LNCaP clone FGC (cell line): ENCODE data around the gene KLF8.

Source experiments
- DNase-seq: peaks from one replicate; pipeline ENCODE4 v3.0.0-alpha.2; 2011; ENCODE audit warnings: low read depth
- H3K4me3 ChIP-seq: 2 replicates; pipeline ENCODE4 v1.5.1; 2011; ENCODE audit warnings: mild to moderate bottlenecking, low read depth, low read length, control low read depth
- TF ChIP-seq, protein P1 (sequence below): IDR thresholded peaks from 2 replicates; pipeline ENCODE4 v1.5.1; 2012; ENCODE audit warnings: mild to moderate bottlenecking; ENCODE audit not compliant: control insufficient read depth, insufficient read depth; ENCODE audit errors: extremely low read depth

KLF8 gene

DNA sequence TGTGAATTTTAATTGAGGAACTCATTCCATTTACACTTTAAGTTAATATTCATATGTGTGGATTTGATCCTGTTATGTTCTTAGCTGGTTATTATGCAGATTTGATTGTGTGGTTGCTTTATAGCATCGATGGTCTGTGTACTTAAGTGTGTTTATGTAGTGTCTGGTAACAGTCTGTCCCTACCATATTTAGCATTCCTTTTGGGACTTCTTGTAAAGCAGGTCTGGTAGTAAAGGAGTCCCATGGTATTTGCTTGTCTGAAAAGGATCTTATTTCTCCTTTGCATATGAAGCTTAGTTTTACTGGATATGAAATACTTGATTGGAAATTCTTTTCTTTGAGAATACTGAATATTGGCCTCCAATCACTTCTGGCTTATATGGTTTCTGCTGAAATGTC is 76.6 kb downstream of the KLF8 start:
- DNase-seq: peak; percentile 19
- TF ChIP-seq, protein P1, sequence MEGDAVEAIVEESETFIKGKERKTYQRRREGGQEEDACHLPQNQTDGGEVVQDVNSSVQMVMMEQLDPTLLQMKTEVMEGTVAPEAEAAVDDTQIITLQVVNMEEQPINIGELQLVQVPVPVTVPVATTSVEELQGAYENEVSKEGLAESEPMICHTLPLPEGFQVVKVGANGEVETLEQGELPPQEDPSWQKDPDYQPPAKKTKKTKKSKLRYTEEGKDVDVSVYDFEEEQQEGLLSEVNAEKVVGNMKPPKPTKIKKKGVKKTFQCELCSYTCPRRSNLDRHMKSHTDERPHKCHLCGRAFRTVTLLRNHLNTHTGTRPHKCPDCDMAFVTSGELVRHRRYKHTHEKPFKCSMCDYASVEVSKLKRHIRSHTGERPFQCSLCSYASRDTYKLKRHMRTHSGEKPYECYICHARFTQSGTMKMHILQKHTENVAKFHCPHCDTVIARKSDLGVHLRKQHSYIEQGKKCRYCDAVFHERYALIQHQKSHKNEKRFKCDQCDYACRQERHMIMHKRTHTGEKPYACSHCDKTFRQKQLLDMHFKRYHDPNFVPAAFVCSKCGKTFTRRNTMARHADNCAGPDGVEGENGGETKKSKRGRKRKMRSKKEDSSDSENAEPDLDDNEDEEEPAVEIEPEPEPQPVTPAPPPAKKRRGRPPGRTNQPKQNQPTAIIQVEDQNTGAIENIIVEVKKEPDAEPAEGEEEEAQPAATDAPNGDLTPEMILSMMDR: no peak
- H3K4me3 ChIP-seq: no peak overlapping the region

DNA sequence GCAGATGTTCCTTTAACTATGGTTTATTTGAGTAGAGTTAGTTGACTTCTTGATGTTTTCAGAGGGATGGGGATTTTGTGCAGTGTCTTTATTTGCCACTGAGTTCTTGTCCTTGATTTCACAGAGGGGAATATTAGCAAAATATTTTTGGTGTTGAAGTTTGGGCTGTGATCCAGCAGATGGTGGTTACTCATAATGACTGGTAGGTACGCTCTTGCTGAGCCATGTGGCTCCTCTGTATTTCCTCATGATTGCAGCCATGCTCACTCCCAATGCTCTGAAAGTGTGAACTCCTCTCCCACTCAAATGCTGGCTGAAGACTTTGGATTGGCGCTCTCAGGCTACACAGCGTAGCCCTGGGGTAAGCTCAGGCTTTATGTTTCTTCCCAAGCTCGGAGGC is 77.7 kb downstream of the KLF8 start:
- no peak for DNase-seq
- TF ChIP-seq, protein P1: no peak
- H3K4me3 ChIP-seq: no peak overlapping the region

DNA sequence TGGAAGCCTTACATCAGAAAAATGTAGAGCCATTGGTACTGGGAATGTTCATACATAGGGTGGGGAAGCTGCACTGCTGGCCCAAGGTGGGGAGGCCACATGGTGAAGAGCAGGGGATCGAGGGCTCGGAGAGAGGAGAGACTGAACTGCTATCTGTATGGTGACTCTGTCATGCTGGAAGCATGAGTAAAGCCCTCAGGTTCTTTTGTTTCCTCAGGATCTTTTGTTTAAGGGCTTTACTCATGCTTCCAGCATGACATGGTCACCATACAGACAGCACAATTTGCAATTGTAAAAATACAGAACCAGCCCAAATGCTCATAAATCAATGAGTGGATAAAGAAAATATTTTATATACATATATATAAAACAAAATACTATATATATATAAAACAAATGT is 78.4 kb downstream of the KLF8 start:
- TF ChIP-seq, protein P1: no peak
- no peak for DNase-seq
- H3K4me3 ChIP-seq: no peak overlapping the region

DNA sequence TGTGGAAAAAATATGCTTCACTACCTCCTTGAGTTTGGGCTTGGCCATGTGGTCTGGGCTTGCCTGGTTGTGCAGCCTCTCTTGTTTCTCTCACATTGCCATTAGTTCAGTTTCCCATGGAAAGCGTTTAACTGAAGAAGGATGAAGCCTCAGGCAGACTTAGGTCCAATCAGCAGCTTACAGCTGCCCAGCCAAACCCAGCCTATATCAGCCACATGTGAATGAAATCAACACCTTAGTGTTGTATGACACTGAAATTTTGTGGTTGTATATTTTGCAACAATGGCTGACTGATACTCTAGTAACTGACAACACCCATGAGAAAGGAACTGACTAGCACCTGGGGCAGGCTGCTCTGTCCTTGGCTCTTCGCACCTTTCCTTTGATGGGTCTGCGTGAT is 81.2 kb downstream of the KLF8 start:
- TF ChIP-seq, protein P1: no peak
- no peak overlapping the region for H3K4me3 ChIP-seq

DNA sequence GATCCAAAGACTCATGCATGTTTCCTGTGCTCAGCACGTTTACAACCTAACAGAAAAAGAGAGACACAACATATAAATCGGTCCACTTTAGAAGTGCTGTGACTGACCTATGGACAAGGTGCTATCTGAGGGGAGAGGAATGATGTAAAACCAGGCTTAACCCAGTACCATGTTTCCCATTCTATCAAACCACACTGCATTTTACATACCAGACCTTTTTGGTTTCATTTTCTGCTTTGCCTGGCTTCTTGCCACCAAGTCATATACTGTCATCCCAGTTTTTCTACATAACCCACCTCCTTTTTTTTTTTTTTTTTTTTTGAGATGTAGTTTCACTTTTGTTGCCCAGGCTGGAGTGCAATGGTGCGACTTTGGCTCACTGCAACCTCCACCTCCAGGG is 82.2 kb downstream of the KLF8 start:
- DNase-seq: no peak
- TF ChIP-seq, protein P1: no peak
- H3K4me3 ChIP-seq: no peak overlapping the region

More for the DNA sequence above, 81.2 kb downstream of the KLF8 start:
- no peak for DNase-seq

DNA sequence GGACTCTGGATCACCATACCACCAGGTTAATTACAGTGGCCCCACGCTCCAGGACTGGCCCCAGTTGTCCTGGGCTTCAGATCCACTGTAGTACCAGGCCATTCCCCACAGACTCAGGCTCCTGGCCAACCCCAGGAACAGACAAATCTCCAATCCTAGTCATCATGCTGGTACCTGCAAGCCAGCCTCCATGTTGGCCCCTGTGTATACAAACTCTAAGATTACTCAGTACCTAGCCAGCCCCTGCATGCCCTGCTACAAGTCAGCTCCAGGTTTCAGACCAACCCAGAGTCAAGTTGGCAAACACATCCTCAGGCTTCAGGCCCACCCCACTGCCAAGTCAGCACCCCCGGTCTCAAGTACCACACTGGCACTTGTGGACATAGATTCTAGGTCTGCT is 85.9 kb downstream of the KLF8 start:
- no peak overlapping the region for H3K4me3 ChIP-seq
- DNase-seq: no peak
- TF ChIP-seq, protein P1: no peak

DNA sequence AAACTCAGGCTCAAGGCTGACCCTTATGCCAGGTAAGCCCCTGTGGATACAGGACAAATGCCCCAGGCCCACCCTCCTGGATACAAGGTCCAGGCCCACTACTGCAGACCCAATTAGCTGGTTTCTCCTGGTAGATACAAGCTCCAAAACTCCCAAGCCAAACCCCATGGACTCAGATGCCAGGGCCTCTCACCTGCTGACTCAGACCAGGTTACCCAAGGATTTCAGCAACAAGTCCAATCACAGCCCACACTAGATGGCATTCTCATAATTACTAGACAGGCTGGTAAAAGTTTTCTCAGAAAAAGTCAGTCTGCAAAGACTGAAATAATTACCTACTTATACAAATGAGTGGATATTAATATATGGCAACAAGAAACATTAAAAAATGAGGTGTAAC is 87.0 kb downstream of the KLF8 start:
- TF ChIP-seq, protein P1: no peak
- no peak overlapping the region for H3K4me3 ChIP-seq
- no peak for DNase-seq
